ENCODE measurements around the gene PTPN1. TPM values are rescaled to one million over a fixed set of nuclear protein-coding genes. Genes with fewer than 3 reads are reported as not detected.

Gene PTPN1
- total and polyA plus RNA-seq, 2 experiments from 2014 or later = 16.9 to 26.4 TPM

DNA sequence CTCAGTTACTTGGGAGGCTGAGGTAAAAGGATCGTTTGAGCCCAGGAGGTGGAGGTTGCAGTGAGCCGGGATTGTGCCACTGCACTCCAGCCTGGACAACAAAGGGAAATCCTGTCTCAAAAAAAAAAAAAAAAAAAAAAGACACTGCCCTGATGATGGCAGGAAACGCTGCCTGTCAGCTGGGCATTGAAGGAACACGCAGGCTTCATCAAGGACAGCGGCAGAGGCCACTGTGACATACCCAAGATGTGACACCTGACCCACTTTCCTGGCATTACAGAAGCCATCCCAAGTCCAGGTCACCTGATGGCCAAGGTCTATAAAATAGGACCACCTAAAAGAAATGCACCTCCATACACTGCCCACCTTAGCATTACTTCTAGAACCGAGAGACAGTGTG is 105.2 kb downstream of the PTPN1 start:
- Histone ChIP-seq H3K4me2 (no peak overlapping the region), H3K4me3 (no peak overlapping the region), H3K79me2 (replicated peaks; ENCODE audit: insufficient read depth) (no peaks in the 10 kb centered on the region), H3K27me3 (ENCODE audit: insufficient read depth) (no peaks in the 10 kb centered on the region), H4K20me1 (replicated peaks; ENCODE audit: insufficient read depth) (no peaks in the 10 kb centered on the region), H2AFZ (no peak overlapping the region), H3K36me3 (ENCODE audit: insufficient read depth) (no peaks in the 10 kb centered on the region), H3K9me2 (ENCODE audit: insufficient read depth) (no peaks in the 10 kb centered on the region), H3F3A (replicated peaks; ENCODE audit: low read depth) (no peaks in the 10 kb centered on the region), H3K4me1 (ENCODE audit: insufficient read depth) (no peaks in the 10 kb centered on the region), H3K27ac (ENCODE audit: low read depth) (no peak overlapping the region)
- DNase-seq (ENCODE audit: low spot score) (no peak), ATAC-seq (no peak)
- Mint-ChIP-seq H3K4me3 (no peak overlapping the region), H3K36me3 (ENCODE audit: low read depth) (no peaks in the 10 kb centered on the region), H3K27me3 (ENCODE audit: insufficient read depth, low read depth, poor library complexity) (peaks cover 10% of the 10 kb centered on the region), H3K9me3 (no peaks in the 10 kb centered on the region), H3K4me1 (peaks cover 12% of the 10 kb centered on the region; the same call in 2 of the 3 replicates), H3K27ac (no peak overlapping the region)
- TF ChIP-seq ZNF331 (CRISPR knock-in tag; IDR thresholded peaks at IDR 0.05; ENCODE audit: low read depth) = no peak
- TF ChIP-seq EZH2 (IDR thresholded peaks at IDR 0.05; ENCODE audit: low read depth, unreplicated experiment) = no peak
- no peak for TF ChIP-seq POLR2AphosphoS5 (IDR thresholded peaks at IDR 0.05; ENCODE audit: low read depth)
- TF ChIP-seq ZNF114 (CRISPR knock-in tag; IDR thresholded peaks at IDR 0.05) = no peak
- TF ChIP-seq EZH2phosphoT487 (IDR thresholded peaks at IDR 0.05; ENCODE audit: unreplicated experiment) = no peak
- TF ChIP-seq, protein P1, sequence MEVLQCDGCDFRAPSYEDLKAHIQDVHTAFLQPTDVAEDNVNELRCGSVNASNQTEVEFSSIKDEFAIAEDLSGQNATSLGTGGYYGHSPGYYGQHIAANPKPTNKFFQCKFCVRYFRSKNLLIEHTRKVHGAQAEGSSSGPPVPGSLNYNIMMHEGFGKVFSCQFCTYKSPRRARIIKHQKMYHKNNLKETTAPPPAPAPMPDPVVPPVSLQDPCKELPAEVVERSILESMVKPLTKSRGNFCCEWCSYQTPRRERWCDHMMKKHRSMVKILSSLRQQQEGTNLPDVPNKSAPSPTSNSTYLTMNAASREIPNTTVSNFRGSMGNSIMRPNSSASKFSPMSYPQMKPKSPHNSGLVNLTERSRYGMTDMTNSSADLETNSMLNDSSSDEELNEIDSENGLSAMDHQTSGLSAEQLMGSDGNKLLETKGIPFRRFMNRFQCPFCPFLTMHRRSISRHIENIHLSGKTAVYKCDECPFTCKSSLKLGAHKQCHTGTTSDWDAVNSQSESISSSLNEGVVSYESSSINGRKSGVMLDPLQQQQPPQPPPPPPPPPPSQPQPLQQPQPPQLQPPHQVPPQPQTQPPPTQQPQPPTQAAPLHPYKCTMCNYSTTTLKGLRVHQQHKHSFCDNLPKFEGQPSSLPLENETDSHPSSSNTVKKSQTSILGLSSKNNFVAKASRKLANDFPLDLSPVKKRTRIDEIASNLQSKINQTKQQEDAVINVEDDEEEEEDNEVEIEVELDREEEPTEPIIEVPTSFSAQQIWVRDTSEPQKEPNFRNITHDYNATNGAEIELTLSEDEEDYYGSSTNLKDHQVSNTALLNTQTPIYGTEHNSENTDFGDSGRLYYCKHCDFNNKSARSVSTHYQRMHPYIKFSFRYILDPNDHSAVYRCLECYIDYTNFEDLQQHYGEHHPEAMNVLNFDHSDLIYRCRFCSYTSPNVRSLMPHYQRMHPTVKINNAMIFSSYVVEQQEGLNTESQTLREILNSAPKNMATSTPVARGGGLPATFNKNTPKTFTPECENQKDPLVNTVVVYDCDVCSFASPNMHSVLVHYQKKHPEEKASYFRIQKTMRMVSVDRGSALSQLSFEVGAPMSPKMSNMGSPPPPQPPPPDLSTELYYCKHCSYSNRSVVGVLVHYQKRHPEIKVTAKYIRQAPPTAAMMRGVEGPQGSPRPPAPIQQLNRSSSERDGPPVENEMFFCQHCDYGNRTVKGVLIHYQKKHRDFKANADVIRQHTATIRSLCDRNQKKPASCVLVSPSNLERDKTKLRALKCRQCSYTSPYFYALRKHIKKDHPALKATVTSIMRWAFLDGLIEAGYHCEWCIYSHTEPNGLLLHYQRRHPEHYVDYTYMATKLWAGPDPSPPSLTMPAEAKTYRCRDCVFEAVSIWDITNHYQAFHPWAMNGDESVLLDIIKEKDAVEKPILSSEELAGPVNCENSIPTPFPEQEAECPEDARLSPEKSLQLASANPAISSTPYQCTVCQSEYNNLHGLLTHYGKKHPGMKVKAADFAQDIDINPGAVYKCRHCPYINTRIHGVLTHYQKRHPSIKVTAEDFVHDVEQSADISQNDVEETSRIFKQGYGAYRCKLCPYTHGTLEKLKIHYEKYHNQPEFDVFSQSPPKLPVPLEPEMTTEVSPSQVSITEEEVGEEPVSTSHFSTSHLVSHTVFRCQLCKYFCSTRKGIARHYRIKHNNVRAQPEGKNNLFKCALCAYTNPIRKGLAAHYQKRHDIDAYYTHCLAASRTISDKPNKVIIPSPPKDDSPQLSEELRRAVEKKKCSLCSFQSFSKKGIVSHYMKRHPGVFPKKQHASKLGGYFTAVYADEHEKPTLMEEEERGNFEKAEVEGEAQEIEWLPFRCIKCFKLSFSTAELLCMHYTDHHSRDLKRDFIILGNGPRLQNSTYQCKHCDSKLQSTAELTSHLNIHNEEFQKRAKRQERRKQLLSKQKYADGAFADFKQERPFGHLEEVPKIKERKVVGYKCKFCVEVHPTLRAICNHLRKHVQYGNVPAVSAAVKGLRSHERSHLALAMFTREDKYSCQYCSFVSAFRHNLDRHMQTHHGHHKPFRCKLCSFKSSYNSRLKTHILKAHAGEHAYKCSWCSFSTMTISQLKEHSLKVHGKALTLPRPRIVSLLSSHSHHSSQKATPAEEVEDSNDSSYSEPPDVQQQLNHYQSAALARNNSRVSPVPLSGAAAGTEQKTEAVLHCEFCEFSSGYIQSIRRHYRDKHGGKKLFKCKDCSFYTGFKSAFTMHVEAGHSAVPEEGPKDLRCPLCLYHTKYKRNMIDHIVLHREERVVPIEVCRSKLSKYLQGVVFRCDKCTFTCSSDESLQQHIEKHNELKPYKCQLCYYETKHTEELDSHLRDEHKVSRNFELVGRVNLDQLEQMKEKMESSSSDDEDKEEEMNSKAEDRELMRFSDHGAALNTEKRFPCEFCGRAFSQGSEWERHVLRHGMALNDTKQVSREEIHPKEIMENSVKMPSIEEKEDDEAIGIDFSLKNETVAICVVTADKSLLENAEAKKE (CRISPR knock-in tag; IDR thresholded peaks at IDR 0.05) = no peak
- TF ChIP-seq, protein P2, sequence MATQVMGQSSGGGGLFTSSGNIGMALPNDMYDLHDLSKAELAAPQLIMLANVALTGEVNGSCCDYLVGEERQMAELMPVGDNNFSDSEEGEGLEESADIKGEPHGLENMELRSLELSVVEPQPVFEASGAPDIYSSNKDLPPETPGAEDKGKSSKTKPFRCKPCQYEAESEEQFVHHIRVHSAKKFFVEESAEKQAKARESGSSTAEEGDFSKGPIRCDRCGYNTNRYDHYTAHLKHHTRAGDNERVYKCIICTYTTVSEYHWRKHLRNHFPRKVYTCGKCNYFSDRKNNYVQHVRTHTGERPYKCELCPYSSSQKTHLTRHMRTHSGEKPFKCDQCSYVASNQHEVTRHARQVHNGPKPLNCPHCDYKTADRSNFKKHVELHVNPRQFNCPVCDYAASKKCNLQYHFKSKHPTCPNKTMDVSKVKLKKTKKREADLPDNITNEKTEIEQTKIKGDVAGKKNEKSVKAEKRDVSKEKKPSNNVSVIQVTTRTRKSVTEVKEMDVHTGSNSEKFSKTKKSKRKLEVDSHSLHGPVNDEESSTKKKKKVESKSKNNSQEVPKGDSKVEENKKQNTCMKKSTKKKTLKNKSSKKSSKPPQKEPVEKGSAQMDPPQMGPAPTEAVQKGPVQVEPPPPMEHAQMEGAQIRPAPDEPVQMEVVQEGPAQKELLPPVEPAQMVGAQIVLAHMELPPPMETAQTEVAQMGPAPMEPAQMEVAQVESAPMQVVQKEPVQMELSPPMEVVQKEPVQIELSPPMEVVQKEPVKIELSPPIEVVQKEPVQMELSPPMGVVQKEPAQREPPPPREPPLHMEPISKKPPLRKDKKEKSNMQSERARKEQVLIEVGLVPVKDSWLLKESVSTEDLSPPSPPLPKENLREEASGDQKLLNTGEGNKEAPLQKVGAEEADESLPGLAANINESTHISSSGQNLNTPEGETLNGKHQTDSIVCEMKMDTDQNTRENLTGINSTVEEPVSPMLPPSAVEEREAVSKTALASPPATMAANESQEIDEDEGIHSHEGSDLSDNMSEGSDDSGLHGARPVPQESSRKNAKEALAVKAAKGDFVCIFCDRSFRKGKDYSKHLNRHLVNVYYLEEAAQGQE (IDR thresholded peaks at IDR 0.05; ENCODE audit: unreplicated experiment) = no peak
- TF ChIP-seq STAT1 (IDR thresholded peaks at IDR 0.05; ENCODE audit: unreplicated experiment) = no peak

All from GM23338 (cell line).